Gastrocnemius medialis (tissue), 4 donors: ENCODE measurements around the gene STAC2. TPM values are rescaled to one million over a fixed set of nuclear protein-coding genes. Genes with fewer than 3 reads are reported as not detected.

Experiments
- ATAC-seq, 2 donors: fragments of 150-250 bp; one replicate each; pipeline ENCODE4 v1.9.1; 2016
- DNase-seq, 2 donors: peaks; one replicate each; pipeline ENCODE4 v3.0.0-alpha.2; 2019
- H3K27ac ChIP-seq, 4 donors: fragments of 200-600 bp; sonication (generic); 1 replicate in 1 of 4; 2 replicates in 3 of 4; pipeline ENCODE4 v1.5.1; 2016 to 2018; ENCODE audit warnings: mild to moderate bottlenecking in 2 of 4, moderate library complexity in 1 of 4
- H3K27me3 ChIP-seq, 3 donors: fragments of 200-600 bp; sonication (generic) in 2 of 3; 1 replicate in 1 of 3; 2 replicates in 2 of 3; pipeline versions ENCODE4 v1.5.1 to v1.6.0; 2016 to 2019; ENCODE audit warnings: mild to moderate bottlenecking in 1 of 3, moderate library complexity in 1 of 3
- H3K36me3 ChIP-seq, 2 donors: fragments of 200-600 bp; sonication (generic) in 1 of 2; one replicate each; pipeline ENCODE4 v1.5.1; 2017 to 2018
- H3K4me1 ChIP-seq, 2 donors: fragments of 200-600 bp; sonication (generic) in 1 of 2; one replicate each; pipeline ENCODE4 v1.5.1; 2016 to 2017; ENCODE audit warnings: mild to moderate bottlenecking in 2 of 2
- H3K4me3 ChIP-seq, 4 donors: fragments of 200-600 bp; sonication (generic) in 3 of 4; 1 replicate in 1 of 4; 2 replicates in 3 of 4; pipeline ENCODE4 v1.5.1; 2016 to 2019; ENCODE audit warnings: mild to moderate bottlenecking in 2 of 4
- H3K9me3 ChIP-seq, 3 donors: fragments of 200-600 bp; sonication (generic) in 2 of 3; 1 replicate in 1 of 3; 2 replicates in 2 of 3; pipeline ENCODE4 v1.5.1; 2016 to 2019
- POLR2A ChIP-seq, 2 donors: fragments of 450-650 bp; IDR thresholded peaks; one replicate each; pipeline ENCODE4 v1.6.1; 2017; ENCODE audit warnings: antibody characterized with exemption in 2 of 2, mild to moderate bottlenecking in 2 of 2, moderate library complexity in 2 of 2
- in situ Hi-C, 4 donors: fragments of 200-750 bp; cut with MboI; loops; one replicate each; pipeline versions ENCODE4 v1.15.0 to v1.8.0; 2017; ENCODE audit warnings: low sequenced_read_pairs in 4 of 4
- intact Hi-C: fragments of 100-400 bp; cut with DNase I; formaldehyde crosslinking; loops from one replicate; pipeline ENCODE4 v1.15.1; 2023; ENCODE audit warnings: low total_unique reads
- total RNA-seq, 4 donors: library from RNA; depleted of rRNA; stranded (reverse); fragments of >200 nt; gene quantifications; one replicate each; pipeline versions ENCODE4 v1.1.0 to v1.2.3, GENCODE V29; 2016
- TF ChIP-seq, protein P1 (sequence below), 5 experiments: fragments of 450-650 bp in 3 of 5; fragments of 200-600 bp in 2 of 5; sonication (generic) in 2 of 5; IDR thresholded peaks in 4 of 5; conservative IDR thresholded peaks in 1 of 5; 1 replicate in 4 of 5; 2 replicates in 1 of 5; pipeline ENCODE4 v1.5.1; 2016 to 2019; ENCODE audit warnings: antibody characterized with exemption in 5 of 5, mild to moderate bottlenecking in 3 of 5, moderate library complexity in 3 of 5

The STAC2 gene
- total RNA-seq, 4 donors from 2014 or later, result not detected

DNA sequence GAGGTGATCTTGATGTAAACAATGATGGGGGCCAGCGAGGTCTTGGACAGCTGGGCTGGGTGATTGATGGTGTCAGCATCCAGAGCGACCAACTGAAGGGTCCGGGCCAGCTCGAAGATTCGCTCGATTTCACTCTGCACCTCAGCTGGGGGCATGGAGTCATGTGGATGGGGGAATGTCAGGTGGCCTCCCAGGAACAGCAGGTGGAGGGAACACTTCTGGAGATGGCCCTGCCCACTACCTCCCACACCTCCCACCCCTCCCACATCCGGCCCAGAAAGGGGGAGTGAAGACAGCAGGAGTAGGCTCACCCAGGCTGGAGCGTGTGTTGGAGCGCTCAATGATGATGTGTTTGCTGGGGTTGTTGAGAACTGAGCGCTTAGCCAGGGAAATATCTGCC is 42.0 kb downstream of the STAC2 start:
- Histone ChIP-seq H3K4me3 (no peak overlapping the region), H3K27me3 (no peaks in the 10 kb centered on the region), H3K4me1 (peaks cover 5 to 8% of the 10 kb centered on the region in 2 donors), H3K9me3 (no peaks in the 10 kb centered on the region), H3K36me3 (peaks cover 0 to 96% of the 10 kb centered on the region in 2 donors), H3K27ac (peak overlapping the region in 1 of 4 donors; percentile 46)
- DNase-seq (no peak), ATAC-seq (no peak)
- intact Hi-C loops (no loop called here), in situ Hi-C loops (no loop called here)
- TF ChIP-seq, protein P1, sequence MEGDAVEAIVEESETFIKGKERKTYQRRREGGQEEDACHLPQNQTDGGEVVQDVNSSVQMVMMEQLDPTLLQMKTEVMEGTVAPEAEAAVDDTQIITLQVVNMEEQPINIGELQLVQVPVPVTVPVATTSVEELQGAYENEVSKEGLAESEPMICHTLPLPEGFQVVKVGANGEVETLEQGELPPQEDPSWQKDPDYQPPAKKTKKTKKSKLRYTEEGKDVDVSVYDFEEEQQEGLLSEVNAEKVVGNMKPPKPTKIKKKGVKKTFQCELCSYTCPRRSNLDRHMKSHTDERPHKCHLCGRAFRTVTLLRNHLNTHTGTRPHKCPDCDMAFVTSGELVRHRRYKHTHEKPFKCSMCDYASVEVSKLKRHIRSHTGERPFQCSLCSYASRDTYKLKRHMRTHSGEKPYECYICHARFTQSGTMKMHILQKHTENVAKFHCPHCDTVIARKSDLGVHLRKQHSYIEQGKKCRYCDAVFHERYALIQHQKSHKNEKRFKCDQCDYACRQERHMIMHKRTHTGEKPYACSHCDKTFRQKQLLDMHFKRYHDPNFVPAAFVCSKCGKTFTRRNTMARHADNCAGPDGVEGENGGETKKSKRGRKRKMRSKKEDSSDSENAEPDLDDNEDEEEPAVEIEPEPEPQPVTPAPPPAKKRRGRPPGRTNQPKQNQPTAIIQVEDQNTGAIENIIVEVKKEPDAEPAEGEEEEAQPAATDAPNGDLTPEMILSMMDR (IDR thresholded peaks at IDR 0.05 in 4 of 5, conservative IDR thresholded peaks at IDR 0.05 in 1 of 5), result no peak
- TF ChIP-seq POLR2A (IDR thresholded peaks at IDR 0.05), result no peak

- H3K27me3 ChIP-seq, result no peaks in the 10 kb centered on the region
- H3K36me3 ChIP-seq, result peaks cover 0 to 96% of the 10 kb centered on the region in 2 donors
- intact Hi-C loops (no loop called here), in situ Hi-C loops (no loop called here)
- DNase-seq (no peak), ATAC-seq (no peak)
- H3K27ac ChIP-seq, result peak overlapping the region in 1 of 4 donors; percentile 46
- H3K4me1 ChIP-seq, result peaks cover 5 to 8% of the 10 kb centered on the region in 2 donors
- no peaks in the 10 kb centered on the region for H3K9me3 ChIP-seq
- H3K4me3 ChIP-seq, result no peak overlapping the region
- TF ChIP-seq, protein P1 (IDR thresholded peaks at IDR 0.05 in 4 of 5, conservative IDR thresholded peaks at IDR 0.05 in 1 of 5), result no peak
- TF ChIP-seq POLR2A (IDR thresholded peaks at IDR 0.05), result no peak
These were observed 42.7 kb downstream of the STAC2 start for GRCh38 chr17:39183045-39183444.

DNA sequence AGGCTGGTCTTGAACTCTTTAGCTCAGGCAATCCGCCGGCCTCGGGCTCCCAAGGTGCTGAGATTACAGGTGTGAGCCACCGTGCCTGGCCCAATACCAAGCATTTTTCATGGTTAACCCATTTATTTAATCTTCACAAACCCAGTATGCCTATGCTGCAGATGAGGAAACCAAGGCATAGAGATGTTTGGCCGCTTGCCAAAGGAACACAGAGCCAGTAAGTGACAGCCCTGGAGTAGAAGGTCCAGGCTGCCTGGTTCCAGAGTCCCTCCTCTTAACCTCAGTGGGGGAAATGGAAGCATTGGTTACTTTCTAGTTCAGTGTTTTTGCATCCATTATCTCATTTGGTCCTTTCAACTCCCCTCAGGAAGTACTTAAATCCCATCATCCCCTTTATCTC is 44.4 kb downstream of the STAC2 start:
- Histone ChIP-seq H3K9me3 (no peaks in the 10 kb centered on the region), H3K4me1 (peaks cover 5 to 6% of the 10 kb centered on the region in 2 donors), H3K27me3 (no peaks in the 10 kb centered on the region), H3K4me3 (no peak overlapping the region), H3K36me3 (peaks cover 0 to 95% of the 10 kb centered on the region in 2 donors), H3K27ac (peak overlapping the region in 1 of 4 donors; percentile 0)
- no peak for TF ChIP-seq POLR2A (IDR thresholded peaks at IDR 0.05)
- TF ChIP-seq, protein P1 (IDR thresholded peaks at IDR 0.05 in 4 of 5, conservative IDR thresholded peaks at IDR 0.05 in 1 of 5), result no peak
- in situ Hi-C loops, result no loop called here
- ATAC-seq, result no peak
- intact Hi-C loops, result no loop called here
- DNase-seq, result no peak

- no peak for ATAC-seq
These were observed 47.2 kb downstream of the STAC2 start for GRCh38 chr17:39178536-39178935.

More at GRCh38 chr17:39178536-39178935, 47.2 kb downstream of the STAC2 start:
- H3K27ac ChIP-seq, result peak overlapping the region; percentile 45 to 71 (median 59)
- no peak overlapping the region for H3K4me3 ChIP-seq
- intact Hi-C loops (no loop called here), in situ Hi-C loops (no loop called here)
- peaks cover 12 to 26% of the 10 kb centered on the region in 2 donors for H3K4me1 ChIP-seq
- no peaks in the 10 kb centered on the region for H3K27me3 ChIP-seq
- no peak for DNase-seq
- no peaks in the 10 kb centered on the region for H3K9me3 ChIP-seq
- peaks cover 0 to 67% of the 10 kb centered on the region in 2 donors for H3K36me3 ChIP-seq
- TF ChIP-seq POLR2A (IDR thresholded peaks at IDR 0.05), result no peak
- TF ChIP-seq, protein P1 (IDR thresholded peaks at IDR 0.05 in 4 of 5, conservative IDR thresholded peaks at IDR 0.05 in 1 of 5), result no peak
